WTC11 (cell line): ENCODE measurements around the gene GALNT2. TPM values are rescaled to one million over a fixed set of nuclear protein-coding genes. Genes with fewer than 3 reads are reported as not detected.

ENCODE experiments used
- IRF2 ChIP-seq: sonication (generic); formaldehyde crosslinking; IDR thresholded peaks from 2 replicates; pipeline ENCODE4 v1.8.0; 2022; ENCODE audit warnings: low read depth, missing genetic modification reagents, borderline replicate concordance
- JAZF1 ChIP-seq: fragments of 250-450 bp; sonication (Bioruptor Pico); IDR thresholded peaks from 2 replicates; pipeline ENCODE4 v1.9.0; 2021; ENCODE audit warnings: moderate library complexity, mild to moderate bottlenecking, inconsistent platforms
- RORB ChIP-seq: fragments of 250-450 bp; sonication (Bioruptor Pico); IDR thresholded peaks from 2 replicates; pipeline ENCODE4 v1.9.0; 2021; ENCODE audit warnings: mild to moderate bottlenecking
- TEAD4 ChIP-seq: sonication (generic); formaldehyde crosslinking; IDR thresholded peaks from 2 replicates; pipeline ENCODE4 v1.8.0; 2022; ENCODE audit warnings: mild to moderate bottlenecking, missing genetic modification reagents
- ZBTB21 ChIP-seq: sonication (generic); formaldehyde crosslinking; IDR thresholded peaks from 2 replicates; pipeline ENCODE4 v1.8.1; 2023; ENCODE audit warnings: mild to moderate bottlenecking, missing genetic modification reagents, borderline replicate concordance
- ZNF219 ChIP-seq: sonication (generic); formaldehyde crosslinking; IDR thresholded peaks from 2 replicates; pipeline ENCODE4 v1.8.0; 2023; ENCODE audit warnings: missing genetic modification reagents, mild to moderate bottlenecking, borderline replicate concordance
- total RNA-seq: library from RNA; stranded (reverse); gene quantifications from 3 replicates; pipeline ENCODE4 v1.2.3, GENCODE V29; 2021
- TF ChIP-seq, protein P1 (sequence below): fragments of 250-450 bp; sonication (Bioruptor Pico); IDR thresholded peaks from 2 replicates; pipeline ENCODE4 v1.9.0; 2021; ENCODE audit warnings: mild to moderate bottlenecking
- TF ChIP-seq, protein P2 (sequence below): sonication (generic); formaldehyde crosslinking; IDR thresholded peaks from 2 replicates; pipeline ENCODE4 v1.8.0; 2022; ENCODE audit warnings: mild to moderate bottlenecking, missing genetic modification reagents
- TF ChIP-seq, protein P3 (sequence below): sonication (generic); formaldehyde crosslinking; IDR thresholded peaks from 2 replicates; pipeline ENCODE4 v1.8.1; 2023; ENCODE audit warnings: mild to moderate bottlenecking, missing genetic modification reagents
- TF ChIP-seq, protein P4 (sequence below): sonication (generic); formaldehyde crosslinking; IDR thresholded peaks from 2 replicates; pipeline ENCODE4 v1.8.1; 2023; ENCODE audit warnings: mild to moderate bottlenecking, moderate library complexity, missing genetic modification reagents
- TF ChIP-seq, protein P5 (sequence below): sonication (generic); formaldehyde crosslinking; IDR thresholded peaks from 2 replicates; pipeline ENCODE4 v1.8.1; 2023; ENCODE audit warnings: mild to moderate bottlenecking, missing genetic modification reagents, moderate library complexity
- TF ChIP-seq, protein P6 (sequence below): sonication (generic); formaldehyde crosslinking; IDR thresholded peaks from 2 replicates; pipeline ENCODE4 v1.8.1; 2023; ENCODE audit warnings: mild to moderate bottlenecking, missing genetic modification reagents, borderline replicate concordance
- TF ChIP-seq, protein P7 (sequence below): sonication (generic); formaldehyde crosslinking; IDR thresholded peaks from 2 replicates; pipeline ENCODE4 v1.8.0; 2023; ENCODE audit warnings: missing genetic modification reagents
- TF ChIP-seq, protein P8 (sequence below): sonication (generic); formaldehyde crosslinking; IDR thresholded peaks from 2 replicates; pipeline ENCODE4 v1.8.1; 2022; ENCODE audit warnings: missing genetic modification reagents, borderline replicate concordance
- TF ChIP-seq, protein P9 (sequence below): fragments of 250-450 bp; sonication (Bioruptor Pico); IDR thresholded peaks from 2 replicates; pipeline ENCODE4 v1.9.0; 2021; ENCODE audit warnings: mild to moderate bottlenecking
- TF ChIP-seq, protein P10 (sequence below): sonication (generic); formaldehyde crosslinking; IDR thresholded peaks from 2 replicates; pipeline ENCODE4 v1.8.0; 2023; ENCODE audit warnings: missing genetic modification reagents, mild to moderate bottlenecking, borderline replicate concordance

The GALNT2 gene
- total RNA-seq, 1 experiment from 2014 or later: 74.8 TPM

DNA sequence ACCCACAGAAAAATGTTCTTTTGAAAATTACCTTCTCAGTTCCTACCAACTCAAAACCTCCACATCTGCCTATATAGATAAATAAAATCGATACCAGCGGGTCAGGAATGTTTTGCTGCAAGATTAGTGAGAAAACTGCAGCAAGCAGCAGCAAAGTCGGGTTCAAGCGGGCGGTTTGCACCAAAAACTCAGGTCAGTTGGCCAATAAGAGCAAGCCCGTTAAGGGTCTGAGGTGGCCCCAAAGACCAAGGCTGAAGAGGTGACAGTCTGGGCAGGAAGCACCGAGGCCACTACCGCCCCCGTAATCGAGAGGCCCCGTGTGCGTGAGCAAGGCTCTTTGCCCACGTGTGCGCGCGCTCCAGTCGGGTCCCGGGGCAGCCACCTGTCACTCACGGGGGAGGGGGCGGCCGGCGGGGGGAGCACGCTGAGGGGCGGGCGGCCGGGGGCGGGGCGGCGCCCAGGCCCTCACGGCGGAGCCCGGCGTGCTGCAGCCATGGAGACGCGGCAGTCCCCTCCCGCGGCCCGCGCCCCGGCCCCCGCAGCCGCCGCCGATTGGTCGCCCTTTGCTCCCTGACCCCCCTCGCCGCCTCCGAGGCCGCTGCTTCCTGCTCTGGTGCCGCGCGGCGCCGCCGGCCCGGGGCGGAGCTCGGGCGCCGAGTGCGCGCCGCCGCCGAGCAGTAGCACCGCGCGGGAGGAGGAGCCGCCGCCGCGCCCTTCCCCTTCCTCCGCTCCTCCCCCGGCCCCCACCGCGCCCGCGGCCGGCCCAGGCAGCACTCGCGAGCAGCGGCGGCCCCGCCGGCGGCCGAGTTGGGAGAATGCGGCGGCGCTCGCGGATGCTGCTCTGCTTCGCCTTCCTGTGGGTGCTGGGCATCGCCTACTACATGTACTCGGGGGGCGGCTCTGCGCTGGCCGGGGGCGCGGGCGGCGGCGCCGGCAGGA lies at the start of gene GALNT2 (continued):
- TF ChIP-seq, protein P1, sequence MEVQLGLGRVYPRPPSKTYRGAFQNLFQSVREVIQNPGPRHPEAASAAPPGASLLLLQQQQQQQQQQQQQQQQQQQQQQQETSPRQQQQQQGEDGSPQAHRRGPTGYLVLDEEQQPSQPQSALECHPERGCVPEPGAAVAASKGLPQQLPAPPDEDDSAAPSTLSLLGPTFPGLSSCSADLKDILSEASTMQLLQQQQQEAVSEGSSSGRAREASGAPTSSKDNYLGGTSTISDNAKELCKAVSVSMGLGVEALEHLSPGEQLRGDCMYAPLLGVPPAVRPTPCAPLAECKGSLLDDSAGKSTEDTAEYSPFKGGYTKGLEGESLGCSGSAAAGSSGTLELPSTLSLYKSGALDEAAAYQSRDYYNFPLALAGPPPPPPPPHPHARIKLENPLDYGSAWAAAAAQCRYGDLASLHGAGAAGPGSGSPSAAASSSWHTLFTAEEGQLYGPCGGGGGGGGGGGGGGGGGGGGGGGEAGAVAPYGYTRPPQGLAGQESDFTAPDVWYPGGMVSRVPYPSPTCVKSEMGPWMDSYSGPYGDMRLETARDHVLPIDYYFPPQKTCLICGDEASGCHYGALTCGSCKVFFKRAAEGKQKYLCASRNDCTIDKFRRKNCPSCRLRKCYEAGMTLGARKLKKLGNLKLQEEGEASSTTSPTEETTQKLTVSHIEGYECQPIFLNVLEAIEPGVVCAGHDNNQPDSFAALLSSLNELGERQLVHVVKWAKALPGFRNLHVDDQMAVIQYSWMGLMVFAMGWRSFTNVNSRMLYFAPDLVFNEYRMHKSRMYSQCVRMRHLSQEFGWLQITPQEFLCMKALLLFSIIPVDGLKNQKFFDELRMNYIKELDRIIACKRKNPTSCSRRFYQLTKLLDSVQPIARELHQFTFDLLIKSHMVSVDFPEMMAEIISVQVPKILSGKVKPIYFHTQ: no peak
- TF ChIP-seq, protein P2, sequence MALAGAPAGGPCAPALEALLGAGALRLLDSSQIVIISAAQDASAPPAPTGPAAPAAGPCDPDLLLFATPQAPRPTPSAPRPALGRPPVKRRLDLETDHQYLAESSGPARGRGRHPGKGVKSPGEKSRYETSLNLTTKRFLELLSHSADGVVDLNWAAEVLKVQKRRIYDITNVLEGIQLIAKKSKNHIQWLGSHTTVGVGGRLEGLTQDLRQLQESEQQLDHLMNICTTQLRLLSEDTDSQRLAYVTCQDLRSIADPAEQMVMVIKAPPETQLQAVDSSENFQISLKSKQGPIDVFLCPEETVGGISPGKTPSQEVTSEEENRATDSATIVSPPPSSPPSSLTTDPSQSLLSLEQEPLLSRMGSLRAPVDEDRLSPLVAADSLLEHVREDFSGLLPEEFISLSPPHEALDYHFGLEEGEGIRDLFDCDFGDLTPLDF (CRISPR knock-in tag): no peak
- TF ChIP-seq, protein P3, sequence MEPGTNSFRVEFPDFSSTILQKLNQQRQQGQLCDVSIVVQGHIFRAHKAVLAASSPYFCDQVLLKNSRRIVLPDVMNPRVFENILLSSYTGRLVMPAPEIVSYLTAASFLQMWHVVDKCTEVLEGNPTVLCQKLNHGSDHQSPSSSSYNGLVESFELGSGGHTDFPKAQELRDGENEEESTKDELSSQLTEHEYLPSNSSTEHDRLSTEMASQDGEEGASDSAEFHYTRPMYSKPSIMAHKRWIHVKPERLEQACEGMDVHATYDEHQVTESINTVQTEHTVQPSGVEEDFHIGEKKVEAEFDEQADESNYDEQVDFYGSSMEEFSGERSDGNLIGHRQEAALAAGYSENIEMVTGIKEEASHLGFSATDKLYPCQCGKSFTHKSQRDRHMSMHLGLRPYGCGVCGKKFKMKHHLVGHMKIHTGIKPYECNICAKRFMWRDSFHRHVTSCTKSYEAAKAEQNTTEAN (CRISPR knock-in tag): 0 out of 2 replicates have a peak, but pooled peaks have one; percentile 53
- no peak for TF ChIP-seq TEAD4 (CRISPR knock-in tag)
- TF ChIP-seq ZBTB21 (CRISPR knock-in tag): no peak
- TF ChIP-seq, protein P4, sequence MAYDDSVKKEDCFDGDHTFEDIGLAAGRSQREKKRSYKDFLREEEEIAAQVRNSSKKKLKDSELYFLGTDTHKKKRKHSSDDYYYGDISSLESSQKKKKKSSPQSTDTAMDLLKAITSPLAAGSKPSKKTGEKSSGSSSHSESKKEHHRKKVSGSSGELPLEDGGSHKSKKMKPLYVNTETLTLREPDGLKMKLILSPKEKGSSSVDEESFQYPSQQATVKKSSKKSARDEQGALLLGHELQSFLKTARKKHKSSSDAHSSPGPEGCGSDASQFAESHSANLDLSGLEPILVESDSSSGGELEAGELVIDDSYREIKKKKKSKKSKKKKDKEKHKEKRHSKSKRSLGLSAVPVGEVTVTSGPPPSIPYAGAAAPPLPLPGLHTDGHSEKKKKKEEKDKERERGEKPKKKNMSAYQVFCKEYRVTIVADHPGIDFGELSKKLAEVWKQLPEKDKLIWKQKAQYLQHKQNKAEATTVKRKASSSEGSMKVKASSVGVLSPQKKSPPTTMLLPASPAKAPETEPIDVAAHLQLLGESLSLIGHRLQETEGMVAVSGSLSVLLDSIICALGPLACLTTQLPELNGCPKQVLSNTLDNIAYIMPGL (CRISPR knock-in tag): peak; percentile 39; the same call in 1 of the 2 replicates
- TF ChIP-seq, protein P5, sequence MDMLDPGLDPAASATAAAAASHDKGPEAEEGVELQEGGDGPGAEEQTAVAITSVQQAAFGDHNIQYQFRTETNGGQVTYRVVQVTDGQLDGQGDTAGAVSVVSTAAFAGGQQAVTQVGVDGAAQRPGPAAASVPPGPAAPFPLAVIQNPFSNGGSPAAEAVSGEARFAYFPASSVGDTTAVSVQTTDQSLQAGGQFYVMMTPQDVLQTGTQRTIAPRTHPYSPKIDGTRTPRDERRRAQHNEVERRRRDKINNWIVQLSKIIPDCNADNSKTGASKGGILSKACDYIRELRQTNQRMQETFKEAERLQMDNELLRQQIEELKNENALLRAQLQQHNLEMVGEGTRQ (CRISPR knock-in tag): 0 out of 2 replicates have a peak, but pooled peaks have one; percentile 5
- TF ChIP-seq, protein P6, sequence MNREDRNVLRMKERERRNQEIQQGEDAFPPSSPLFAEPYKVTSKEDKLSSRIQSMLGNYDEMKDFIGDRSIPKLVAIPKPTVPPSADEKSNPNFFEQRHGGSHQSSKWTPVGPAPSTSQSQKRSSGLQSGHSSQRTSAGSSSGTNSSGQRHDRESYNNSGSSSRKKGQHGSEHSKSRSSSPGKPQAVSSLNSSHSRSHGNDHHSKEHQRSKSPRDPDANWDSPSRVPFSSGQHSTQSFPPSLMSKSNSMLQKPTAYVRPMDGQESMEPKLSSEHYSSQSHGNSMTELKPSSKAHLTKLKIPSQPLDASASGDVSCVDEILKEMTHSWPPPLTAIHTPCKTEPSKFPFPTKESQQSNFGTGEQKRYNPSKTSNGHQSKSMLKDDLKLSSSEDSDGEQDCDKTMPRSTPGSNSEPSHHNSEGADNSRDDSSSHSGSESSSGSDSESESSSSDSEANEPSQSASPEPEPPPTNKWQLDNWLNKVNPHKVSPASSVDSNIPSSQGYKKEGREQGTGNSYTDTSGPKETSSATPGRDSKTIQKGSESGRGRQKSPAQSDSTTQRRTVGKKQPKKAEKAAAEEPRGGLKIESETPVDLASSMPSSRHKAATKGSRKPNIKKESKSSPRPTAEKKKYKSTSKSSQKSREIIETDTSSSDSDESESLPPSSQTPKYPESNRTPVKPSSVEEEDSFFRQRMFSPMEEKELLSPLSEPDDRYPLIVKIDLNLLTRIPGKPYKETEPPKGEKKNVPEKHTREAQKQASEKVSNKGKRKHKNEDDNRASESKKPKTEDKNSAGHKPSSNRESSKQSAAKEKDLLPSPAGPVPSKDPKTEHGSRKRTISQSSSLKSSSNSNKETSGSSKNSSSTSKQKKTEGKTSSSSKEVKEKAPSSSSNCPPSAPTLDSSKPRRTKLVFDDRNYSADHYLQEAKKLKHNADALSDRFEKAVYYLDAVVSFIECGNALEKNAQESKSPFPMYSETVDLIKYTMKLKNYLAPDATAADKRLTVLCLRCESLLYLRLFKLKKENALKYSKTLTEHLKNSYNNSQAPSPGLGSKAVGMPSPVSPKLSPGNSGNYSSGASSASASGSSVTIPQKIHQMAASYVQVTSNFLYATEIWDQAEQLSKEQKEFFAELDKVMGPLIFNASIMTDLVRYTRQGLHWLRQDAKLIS: no peak
- TF ChIP-seq, protein P7, sequence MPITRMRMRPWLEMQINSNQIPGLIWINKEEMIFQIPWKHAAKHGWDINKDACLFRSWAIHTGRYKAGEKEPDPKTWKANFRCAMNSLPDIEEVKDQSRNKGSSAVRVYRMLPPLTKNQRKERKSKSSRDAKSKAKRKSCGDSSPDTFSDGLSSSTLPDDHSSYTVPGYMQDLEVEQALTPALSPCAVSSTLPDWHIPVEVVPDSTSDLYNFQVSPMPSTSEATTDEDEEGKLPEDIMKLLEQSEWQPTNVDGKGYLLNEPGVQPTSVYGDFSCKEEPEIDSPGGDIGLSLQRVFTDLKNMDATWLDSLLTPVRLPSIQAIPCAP (CRISPR knock-in tag): no peak
- no peak for TF ChIP-seq RORB
- TF ChIP-seq, protein P8, sequence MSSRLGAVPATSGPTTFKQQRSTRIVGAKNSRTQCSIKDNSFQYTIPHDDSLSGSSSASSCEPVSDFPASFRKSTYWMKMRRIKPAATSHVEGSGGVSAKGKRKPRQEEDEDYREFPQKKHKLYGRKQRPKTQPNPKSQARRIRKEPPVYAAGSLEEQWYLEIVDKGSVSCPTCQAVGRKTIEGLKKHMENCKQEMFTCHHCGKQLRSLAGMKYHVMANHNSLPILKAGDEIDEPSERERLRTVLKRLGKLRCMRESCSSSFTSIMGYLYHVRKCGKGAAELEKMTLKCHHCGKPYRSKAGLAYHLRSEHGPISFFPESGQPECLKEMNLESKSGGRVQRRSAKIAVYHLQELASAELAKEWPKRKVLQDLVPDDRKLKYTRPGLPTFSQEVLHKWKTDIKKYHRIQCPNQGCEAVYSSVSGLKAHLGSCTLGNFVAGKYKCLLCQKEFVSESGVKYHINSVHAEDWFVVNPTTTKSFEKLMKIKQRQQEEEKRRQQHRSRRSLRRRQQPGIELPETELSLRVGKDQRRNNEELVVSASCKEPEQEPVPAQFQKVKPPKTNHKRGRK (CRISPR knock-in tag): no peak
- TF ChIP-seq, protein P9, sequence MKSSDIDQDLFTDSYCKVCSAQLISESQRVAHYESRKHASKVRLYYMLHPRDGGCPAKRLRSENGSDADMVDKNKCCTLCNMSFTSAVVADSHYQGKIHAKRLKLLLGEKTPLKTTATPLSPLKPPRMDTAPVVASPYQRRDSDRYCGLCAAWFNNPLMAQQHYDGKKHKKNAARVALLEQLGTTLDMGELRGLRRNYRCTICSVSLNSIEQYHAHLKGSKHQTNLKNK: no peak
- TF ChIP-seq, protein P10, sequence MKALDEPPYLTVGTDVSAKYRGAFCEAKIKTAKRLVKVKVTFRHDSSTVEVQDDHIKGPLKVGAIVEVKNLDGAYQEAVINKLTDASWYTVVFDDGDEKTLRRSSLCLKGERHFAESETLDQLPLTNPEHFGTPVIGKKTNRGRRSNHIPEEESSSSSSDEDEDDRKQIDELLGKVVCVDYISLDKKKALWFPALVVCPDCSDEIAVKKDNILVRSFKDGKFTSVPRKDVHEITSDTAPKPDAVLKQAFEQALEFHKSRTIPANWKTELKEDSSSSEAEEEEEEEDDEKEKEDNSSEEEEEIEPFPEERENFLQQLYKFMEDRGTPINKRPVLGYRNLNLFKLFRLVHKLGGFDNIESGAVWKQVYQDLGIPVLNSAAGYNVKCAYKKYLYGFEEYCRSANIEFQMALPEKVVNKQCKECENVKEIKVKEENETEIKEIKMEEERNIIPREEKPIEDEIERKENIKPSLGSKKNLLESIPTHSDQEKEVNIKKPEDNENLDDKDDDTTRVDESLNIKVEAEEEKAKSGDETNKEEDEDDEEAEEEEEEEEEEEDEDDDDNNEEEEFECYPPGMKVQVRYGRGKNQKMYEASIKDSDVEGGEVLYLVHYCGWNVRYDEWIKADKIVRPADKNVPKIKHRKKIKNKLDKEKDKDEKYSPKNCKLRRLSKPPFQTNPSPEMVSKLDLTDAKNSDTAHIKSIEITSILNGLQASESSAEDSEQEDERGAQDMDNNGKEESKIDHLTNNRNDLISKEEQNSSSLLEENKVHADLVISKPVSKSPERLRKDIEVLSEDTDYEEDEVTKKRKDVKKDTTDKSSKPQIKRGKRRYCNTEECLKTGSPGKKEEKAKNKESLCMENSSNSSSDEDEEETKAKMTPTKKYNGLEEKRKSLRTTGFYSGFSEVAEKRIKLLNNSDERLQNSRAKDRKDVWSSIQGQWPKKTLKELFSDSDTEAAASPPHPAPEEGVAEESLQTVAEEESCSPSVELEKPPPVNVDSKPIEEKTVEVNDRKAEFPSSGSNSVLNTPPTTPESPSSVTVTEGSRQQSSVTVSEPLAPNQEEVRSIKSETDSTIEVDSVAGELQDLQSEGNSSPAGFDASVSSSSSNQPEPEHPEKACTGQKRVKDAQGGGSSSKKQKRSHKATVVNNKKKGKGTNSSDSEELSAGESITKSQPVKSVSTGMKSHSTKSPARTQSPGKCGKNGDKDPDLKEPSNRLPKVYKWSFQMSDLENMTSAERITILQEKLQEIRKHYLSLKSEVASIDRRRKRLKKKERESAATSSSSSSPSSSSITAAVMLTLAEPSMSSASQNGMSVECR (CRISPR knock-in tag): no peak
- no peak for TF ChIP-seq ZNF219 (CRISPR knock-in tag)
- no peak for TF ChIP-seq IRF2 (CRISPR knock-in tag)
- no peak for TF ChIP-seq JAZF1 (CRISPR knock-in tag)
